ENCODE data around the gene ITFG2. TPM values are rescaled to one million over a fixed set of nuclear protein-coding genes. Genes with fewer than 3 reads are reported as not detected.

ITFG2 gene
- total RNA-seq, 1 experiment from 2014 or later: 24.6 TPM

GRCh38 chr12:2825132-2825531 lies 12.7 kb downstream of the ITFG2 start:
- Histone ChIP-seq H3K4me1 (ENCODE audit: control insufficient read depth in 1 of 2, insufficient read depth in 2 of 2, low read length in 2 of 2) (no peaks in the 10 kb centered on the region), H3K79me2 (ENCODE audit: insufficient read depth, low read length) (no peaks in the 10 kb centered on the region), H2AFZ (ENCODE audit: low read depth, low read length, poor library complexity, severe bottlenecking) (no peak overlapping the region), H3K27ac (ENCODE audit: low read depth, low read length) (no peak overlapping the region), H3K9me2 (ENCODE audit: insufficient read depth) (no peaks in the 10 kb centered on the region), H3K4me2 (ENCODE audit: low read length) (no peak overlapping the region), H3K9me3 (ENCODE audit: control insufficient read depth in 1 of 2, insufficient read depth in 1 of 2, low read depth in 1 of 2, low read length in 2 of 2) (no peaks in the 10 kb centered on the region), H3K27me3 (ENCODE audit: insufficient read depth, low read length) (no peaks in the 10 kb centered on the region), H3K4me3 (replicated peaks in 1 of 2; ENCODE audit: low read depth in 1 of 2, low read length in 2 of 2) (no peak overlapping the region), H3K9ac (ENCODE audit: low read length) (no peak overlapping the region), H3K36me3 (ENCODE audit: control insufficient read depth in 1 of 2, insufficient read depth in 2 of 2, low read length in 2 of 2) (peaks cover 16 to 41% of the 10 kb centered on the region in 2 experiments), H4K20me1 (ENCODE audit: insufficient read depth) (no peaks in the 10 kb centered on the region)
- ChIA-PET RAD21 (ENCODE audit: low non-redundant PET in 1 of 2, low total read pairs in 2 of 2, uncharacterized antibody in 2 of 2, unreplicated experiment in 2 of 2) (no interaction called here), CTCF (no interaction called here), POLR2A (interaction anchor here (1.3 kb wide), 1 partner anchor 29 kb away, joined by 3 read pairs; no protein-coding TSS in a partner anchor)
- ATAC-seq (no peak), DNase-seq (ENCODE audit: low read depth, low spot score) (no peak)
- intact Hi-C loops (cut with micrococcal nuclease): no loop called here
- no peak for TF ChIP-seq RAD21 (IDR thresholded peaks at IDR 0.05; ENCODE audit: low read depth)
- no peak for TF ChIP-seq EZH2 (IDR thresholded peaks at IDR 0.05)
- TF ChIP-seq ATF3 (IDR thresholded peaks at IDR 0.05): no peak
- TF ChIP-seq ZBTB33 (IDR thresholded peaks at IDR 0.05; ENCODE audit: extremely low read depth, insufficient replicate concordance, low read length): no peak
- no peak for TF ChIP-seq POLR2A (IDR thresholded peaks at IDR 0.05; ENCODE audit: borderline replicate concordance, extremely low read depth, insufficient read depth, insufficient read length)
- TF ChIP-seq ZFX (IDR thresholded peaks at IDR 0.05): no peak
- no peak for TF ChIP-seq SRF (IDR thresholded peaks at IDR 0.05; ENCODE audit: low read depth)
- no peak for TF ChIP-seq FOSL1 (IDR thresholded peaks at IDR 0.05; ENCODE audit: low read depth)
- TF ChIP-seq EZH2phosphoT487 (IDR thresholded peaks at IDR 0.05; ENCODE audit: borderline replicate concordance): no peak
- TF ChIP-seq POLR2AphosphoS5 (IDR thresholded peaks at IDR 0.05; ENCODE audit: low read depth, low read length): no peak
- no TSS peak for BruUV-seq (replicated peaks)

All from HCT116 (cell line).